Adrenal gland (tissue), 12 donors: ENCODE data around the gene SEC61A1. TPM values are rescaled to one million over a fixed set of nuclear protein-coding genes. Genes with fewer than 3 reads are reported as not detected.
A peak's percentile ranks its signal among the peaks of the same experiment; 100 is the strongest.

Experiments
- DNase-seq, 7 donors: peaks; one replicate each; pipeline ENCODE4 v3.0.0-alpha.2; 2019 to 2020
- H3K27ac ChIP-seq, 5 donors: fragments of 200-600 bp; sonication (generic) in 4 of 5; 1 replicate in 3 of 5; 2 replicates in 2 of 5; pipeline versions ENCODE4 v1.5.1 to v1.8.0; 2016 to 2020; ENCODE audit warnings: mild to moderate bottlenecking in 1 of 5
- H3K27me3 ChIP-seq: fragments of 200-600 bp; 2 replicates; pipeline ENCODE4 v1.8.0; 2021
- H3K36me3 ChIP-seq, 2 donors: fragments of 200-600 bp; replicated peaks in 1 of 2; 1 replicate in 1 of 2; 2 replicates in 1 of 2; pipeline versions ENCODE4 v1.5.1 to v1.8.0; 2018 to 2022
- H3K4me1 ChIP-seq, 2 donors: fragments of 200-600 bp; replicated peaks in 1 of 2; 1 replicate in 1 of 2; 2 replicates in 1 of 2; pipeline versions ENCODE4 v1.5.1 to v1.8.0; 2018 to 2021
- H3K4me3 ChIP-seq, 4 donors: fragments of 200-600 bp; sonication (generic) in 3 of 4; one replicate each; pipeline ENCODE4 v1.5.1; 2016 to 2018
- H3K9me3 ChIP-seq, 3 donors: fragments of 200-600 bp; sonication (generic) in 1 of 3; replicated peaks in 1 of 3; 1 replicate in 2 of 3; 2 replicates in 1 of 3; pipeline versions ENCODE4 v1.5.1 to v1.8.0; 2016 to 2021
- POLR2A ChIP-seq, 2 donors: fragments of 450-650 bp; IDR thresholded peaks; one replicate each; pipeline ENCODE4 v1.6.1; 2017; ENCODE audit warnings: antibody characterized with exemption in 2 of 2, mild to moderate bottlenecking in 2 of 2, moderate library complexity in 1 of 2
- WGBS, 4 donors: extraction: QIAGEN DNeasy Blood & Tissue Kit in 2 of 4; methylation state at CpG; one replicate each; pipeline versions ENCODE4 v1.1.5 to v1.1.7; 2013 to 2017; 5-methylcytosine and 5-hydroxymethylcytosine counted together
- intact Hi-C, 2 donors: fragments of 100-400 bp; cut with DNase I; formaldehyde crosslinking; loops; one replicate each; pipeline versions ENCODE4 v1.14.1 to v1.15.0; 2022 to 2023
- polyA plus RNA-seq, 3 donors: library from polyadenylated mRNA; stranded (reverse); fragments of 200-250 nt in 2 of 3; fragments of 350-450 nt in 1 of 3; fragmentation: Illumina TruSeq in 1 of 3; extraction: RNeasy Lipid Tissue Mini Kit (QIAGEN cat#74804) in 1 of 3; gene quantifications; one replicate each; pipeline ENCODE4 v1.2.3, GENCODE V29; 2013 to 2014
- total RNA-seq, 9 donors: library from RNA; depleted of rRNA in 4 of 9; stranded (reverse); fragments of >200 nt in 4 of 9; fragments of 120-200 nt in 1 of 9; fragmentation: NEBNext Ultra II Directional in 1 of 9; extraction: Animal tissue kit (Norgen Biotek cat#: 25700) in 1 of 9; gene quantifications; one replicate each; pipeline versions ENCODE4 v1.1.0 to v1.2.4, GENCODE V29; 2013 to 2023
- TF ChIP-seq, protein P1 (sequence below), 6 experiments: fragments of 450-650 bp in 4 of 6; fragments of 200-600 bp in 2 of 6; sonication (generic) in 1 of 6; IDR thresholded peaks; 1 replicate in 5 of 6; 2 replicates in 1 of 6; pipeline versions ENCODE4 v1.5.1 to v1.8.0; 2016 to 2021; ENCODE audit warnings: antibody characterized with exemption in 6 of 6, mild to moderate bottlenecking in 2 of 6, moderate library complexity in 1 of 6
- donor health status: healthy with polysubstance abuse.
- donor health status: Bipolar disorder and iron deficiency.
- donor health status: DM: yes; HTN: yes; CAD: no.
- donor health status: DM: no; HTN: no; CAD: no.
- donor health status: DM: no; HTN: no; CAD: no.
- donor health status: DM: yes; HTN: yes; CAD: no.

The SEC61A1 gene
- total and polyA plus RNA-seq, 12 donors = 131 to 443 (median 192) TPM

DNA sequence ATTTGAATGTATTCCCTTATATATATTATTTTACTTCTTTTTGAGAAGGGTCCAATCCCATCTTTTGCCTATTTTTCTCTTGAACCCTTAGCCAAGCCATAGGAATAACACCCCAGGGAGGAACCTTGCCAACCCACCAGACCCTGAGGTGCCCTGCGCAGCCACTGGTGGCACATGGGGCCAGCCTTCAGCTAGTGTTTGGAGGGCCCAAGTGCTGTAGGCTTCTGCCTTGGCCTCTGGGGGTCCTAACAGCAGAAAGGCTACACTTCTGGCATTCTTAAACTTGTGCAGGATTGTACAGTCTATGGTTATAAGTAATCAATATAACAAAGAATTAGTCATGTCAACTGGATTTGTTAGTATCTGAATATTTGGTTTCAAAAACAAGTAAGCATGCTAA is 36.9 kb downstream of the SEC61A1 start:
- no peaks in the 10 kb centered on the region for H3K27me3 ChIP-seq
- H3K4me1 ChIP-seq = peaks cover 9 to 10% of the 10 kb centered on the region in 2 donors
- no peak for TF ChIP-seq POLR2A (IDR thresholded peaks at IDR 0.05)
- TF ChIP-seq, protein P1, sequence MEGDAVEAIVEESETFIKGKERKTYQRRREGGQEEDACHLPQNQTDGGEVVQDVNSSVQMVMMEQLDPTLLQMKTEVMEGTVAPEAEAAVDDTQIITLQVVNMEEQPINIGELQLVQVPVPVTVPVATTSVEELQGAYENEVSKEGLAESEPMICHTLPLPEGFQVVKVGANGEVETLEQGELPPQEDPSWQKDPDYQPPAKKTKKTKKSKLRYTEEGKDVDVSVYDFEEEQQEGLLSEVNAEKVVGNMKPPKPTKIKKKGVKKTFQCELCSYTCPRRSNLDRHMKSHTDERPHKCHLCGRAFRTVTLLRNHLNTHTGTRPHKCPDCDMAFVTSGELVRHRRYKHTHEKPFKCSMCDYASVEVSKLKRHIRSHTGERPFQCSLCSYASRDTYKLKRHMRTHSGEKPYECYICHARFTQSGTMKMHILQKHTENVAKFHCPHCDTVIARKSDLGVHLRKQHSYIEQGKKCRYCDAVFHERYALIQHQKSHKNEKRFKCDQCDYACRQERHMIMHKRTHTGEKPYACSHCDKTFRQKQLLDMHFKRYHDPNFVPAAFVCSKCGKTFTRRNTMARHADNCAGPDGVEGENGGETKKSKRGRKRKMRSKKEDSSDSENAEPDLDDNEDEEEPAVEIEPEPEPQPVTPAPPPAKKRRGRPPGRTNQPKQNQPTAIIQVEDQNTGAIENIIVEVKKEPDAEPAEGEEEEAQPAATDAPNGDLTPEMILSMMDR (IDR thresholded peaks at IDR 0.05) = no peak
- intact Hi-C loops = no loop called here
- no peaks in the 10 kb centered on the region for H3K36me3 ChIP-seq
- no peak overlapping the region for H3K27ac ChIP-seq
- no peak for DNase-seq
- H3K4me3 ChIP-seq = no peak overlapping the region
- no peaks in the 10 kb centered on the region for H3K9me3 ChIP-seq
- 95 to 100% (median 99%) methylated on average over 1 of the region's 1 CpG for WGBS, 4 donors

DNA sequence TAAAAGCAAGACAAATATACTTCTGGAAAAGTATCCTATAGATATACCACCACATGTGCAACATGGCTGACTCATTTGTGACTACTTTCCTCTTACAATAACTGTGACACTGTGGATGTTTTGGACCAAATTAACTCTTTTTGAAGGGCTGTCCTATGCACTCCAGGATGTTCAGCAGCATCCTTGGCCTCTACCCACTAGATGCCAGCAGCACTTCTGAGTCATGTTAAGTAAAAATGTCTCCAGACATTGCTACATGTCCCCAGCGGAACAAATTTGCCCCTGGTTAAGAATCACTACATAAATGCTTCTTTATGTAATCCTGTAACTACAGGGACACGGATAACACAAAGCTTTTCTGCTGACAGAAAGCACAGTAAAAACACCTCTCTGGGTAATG is 39.3 kb downstream of the SEC61A1 start:
- TF ChIP-seq, protein P1 (IDR thresholded peaks at IDR 0.05) = no peak
- TF ChIP-seq POLR2A (IDR thresholded peaks at IDR 0.05) = no peak
- peaks cover 0 to 6% of the 10 kb centered on the region in 2 donors for H3K36me3 ChIP-seq
- DNase-seq = no peak
- intact Hi-C loops = loop anchor here in 1 of 2 donors (10.0 kb wide), 1 partner anchor 513 kb away; no protein-coding TSS in a partner anchor
- 64 to 90% (median 75%) methylated on average over 2 of the region's 2 CpGs for WGBS, 4 donors
- no peaks in the 10 kb centered on the region for H3K9me3 ChIP-seq
- no peak overlapping the region for H3K4me3 ChIP-seq
- H3K27me3 ChIP-seq = no peaks in the 10 kb centered on the region
- H3K27ac ChIP-seq = no peak overlapping the region
- H3K4me1 ChIP-seq = no peaks in the 10 kb centered on the region

DNA sequence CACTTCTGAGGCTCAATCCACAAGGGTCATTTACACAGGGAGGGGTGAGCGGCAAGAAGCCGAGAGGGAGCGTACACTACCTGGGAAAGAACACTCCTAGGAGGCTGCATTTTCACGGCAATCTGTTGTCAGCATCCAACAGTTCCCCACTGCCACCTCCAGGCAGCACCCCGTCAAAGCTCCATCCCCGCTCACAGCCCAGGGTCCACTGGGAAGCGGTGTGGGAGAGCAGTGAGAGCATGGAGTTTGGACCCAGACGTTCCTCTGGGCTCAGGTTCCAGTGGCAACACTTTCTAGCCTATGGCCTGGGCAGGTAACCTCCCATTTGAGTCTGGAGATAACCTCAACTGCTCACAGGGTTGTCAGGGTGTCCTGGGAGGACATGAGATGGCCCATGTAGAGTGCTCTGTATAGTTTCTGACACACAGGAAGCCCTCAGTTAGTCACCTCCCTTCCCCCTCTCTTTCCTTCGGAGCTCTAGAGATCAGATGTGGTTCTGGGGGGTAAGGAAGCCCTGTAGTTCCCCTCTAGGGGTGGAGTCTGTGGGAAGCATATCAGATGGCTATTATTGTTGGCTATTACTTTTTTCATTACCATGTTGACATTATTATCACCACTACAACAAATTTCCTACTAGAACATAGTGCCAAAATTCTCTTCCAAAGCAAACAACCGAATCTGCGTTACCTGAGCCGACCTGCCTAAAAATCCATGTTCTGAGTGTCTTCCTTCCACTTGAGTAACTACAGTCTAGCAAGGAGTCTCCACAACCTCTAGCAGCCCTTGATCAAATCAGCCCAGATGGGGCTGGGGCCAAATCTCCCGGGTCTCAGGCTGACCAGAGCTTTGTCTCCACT is 42.3 kb downstream of the SEC61A1 start:
- DNase-seq = no peak
- Histone ChIP-seq H3K27me3 (no peaks in the 10 kb centered on the region), H3K36me3 (peaks cover 0 to 34% of the 10 kb centered on the region in 2 donors), H3K4me1 (no peaks in the 10 kb centered on the region), H3K9me3 (no peaks in the 10 kb centered on the region), H3K4me3 (no peak overlapping the region), H3K27ac (no peak overlapping the region)
- intact Hi-C loops = loop anchor here (5.0 to 10.0 kb wide), 2 partner anchors 38 to 510 kb away; no protein-coding TSS in a partner anchor
- 78 to 82% (median 80%) methylated on average over 10 to 13 of the region's 13 CpGs for WGBS, 4 donors
- TF ChIP-seq POLR2A (IDR thresholded peaks at IDR 0.05) = no peak
- TF ChIP-seq, protein P1 (IDR thresholded peaks at IDR 0.05) = no peak

DNA sequence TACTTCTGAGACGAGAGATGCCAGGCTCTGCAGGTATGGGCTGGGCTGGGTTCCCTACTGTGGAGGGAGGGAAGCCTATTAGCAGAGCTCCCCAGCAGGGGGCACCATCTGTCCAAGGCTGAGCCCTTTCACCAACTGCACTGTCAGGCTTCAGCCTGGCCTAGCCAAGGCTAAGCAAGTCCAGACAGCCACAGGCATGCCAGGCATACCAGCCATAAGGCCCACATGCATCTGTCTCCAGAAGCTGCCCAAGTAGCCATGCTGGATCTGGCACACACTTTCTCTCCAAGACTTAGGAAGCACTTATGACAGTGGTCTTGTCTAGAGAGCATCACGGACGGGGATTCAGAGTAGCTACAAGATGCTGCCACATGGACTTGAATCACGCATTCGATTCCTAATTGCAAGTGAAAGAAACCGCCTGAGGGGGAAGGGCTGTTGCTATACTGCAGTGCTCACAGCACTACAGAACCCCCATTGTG is 43.0 kb downstream of the SEC61A1 start:
- Histone ChIP-seq H3K27me3 (no peaks in the 10 kb centered on the region), H3K9me3 (no peaks in the 10 kb centered on the region), H3K36me3 (peaks cover 0 to 42% of the 10 kb centered on the region in 2 donors), H3K4me1 (no peaks in the 10 kb centered on the region), H3K4me3 (no peak overlapping the region), H3K27ac (no peak overlapping the region)
- 58 to 80% (median 70%) methylated on average over 4 to 6 of the region's 6 CpGs for WGBS, 4 donors
- peak; percentile 83 to 94 (median 88) for DNase-seq
- TF ChIP-seq, protein P1 (IDR thresholded peaks at IDR 0.05) = peak; percentile 78 to 93 (median 84)
- no peak for TF ChIP-seq POLR2A (IDR thresholded peaks at IDR 0.05)
- intact Hi-C loops = loop anchor here (5.0 to 10.0 kb wide), 2 partner anchors 37 to 510 kb away; no protein-coding TSS in a partner anchor
